H9 (cell line): ENCODE measurements around the gene MYT1. TPM values are rescaled to one million over a fixed set of nuclear protein-coding genes. Genes with fewer than 3 reads are reported as not detected.
A peak's percentile ranks its signal among the peaks of the same experiment; 100 is the strongest.

Experiments used
- DNase-seq: peaks from one replicate; pipeline ENCODE4 v3.0.0-alpha.2; 2017
- H2AFZ ChIP-seq: one replicate; pipeline ENCODE4 v1.6.1; 2013; ENCODE audit warnings: mild to moderate bottlenecking, low read length, control low read depth, moderate library complexity
- H2AK5ac ChIP-seq: 2 replicates; pipeline ENCODE4 v1.6.1; 2013; ENCODE audit warnings: low read length, control low read depth, mixed read lengths; ENCODE audit not compliant: insufficient read length
- H2BK120ac ChIP-seq: one replicate; pipeline ENCODE4 v1.6.1; 2013; ENCODE audit warnings: low read depth, mild to moderate bottlenecking, low read length, control low read depth, inconsistent platforms; ENCODE audit not compliant: poor library complexity, severe bottlenecking
- H2BK12ac ChIP-seq: 2 replicates; pipeline ENCODE4 v1.6.1; 2013; ENCODE audit warnings: low read length, control low read depth, mixed read lengths, low read depth; ENCODE audit not compliant: insufficient read length
- H2BK15ac ChIP-seq: 2 replicates; pipeline ENCODE4 v1.6.1; 2013; ENCODE audit warnings: low read depth, low read length, control low read depth
- H2BK20ac ChIP-seq: one replicate; pipeline ENCODE4 v1.6.1; 2013; ENCODE audit warnings: low read depth, mild to moderate bottlenecking, low read length, control low read depth, inconsistent platforms; ENCODE audit not compliant: poor library complexity, severe bottlenecking
- H2BK5ac ChIP-seq: 2 replicates; pipeline ENCODE4 v1.6.1; 2013; ENCODE audit warnings: low read length, control low read depth, mixed read lengths; ENCODE audit not compliant: insufficient read length
- H3K14ac ChIP-seq: 2 replicates; pipeline ENCODE4 v1.6.1; 2013; ENCODE audit warnings: low read length, control low read depth; ENCODE audit not compliant: insufficient read depth
- H3K18ac ChIP-seq: 2 replicates; pipeline ENCODE4 v1.6.1; 2013; ENCODE audit warnings: low read depth, mild to moderate bottlenecking, mixed read lengths, low read length, control low read depth; ENCODE audit not compliant: insufficient read length
- H3K23ac ChIP-seq: 2 replicates; pipeline ENCODE4 v1.6.1; 2013; ENCODE audit warnings: low read length, control low read depth, mixed read lengths, low read depth; ENCODE audit not compliant: insufficient read length
- H3K23me2 ChIP-seq: 2 replicates; pipeline ENCODE4 v1.6.1; 2013; ENCODE audit warnings: low read depth, mild to moderate bottlenecking, mixed read lengths, low read length, control low read depth; ENCODE audit not compliant: insufficient read length, poor library complexity, severe bottlenecking
- H3K27ac ChIP-seq: 2 replicates; pipeline ENCODE4 v1.5.1; 2013; ENCODE audit warnings: low read length, control low read depth, mixed read lengths, low read depth; ENCODE audit not compliant: insufficient read length
- H3K27me3 ChIP-seq: 2 replicates; pipeline ENCODE4 v1.6.1; 2013; ENCODE audit warnings: low read length, control low read depth, inconsistent platforms; ENCODE audit not compliant: insufficient read depth
- H3K4ac ChIP-seq: 2 replicates; pipeline ENCODE4 v1.6.1; 2013; ENCODE audit warnings: low read depth, mild to moderate bottlenecking, control low read depth, inconsistent platforms, low read length, moderate library complexity
- H3K4me1 ChIP-seq: 2 replicates; pipeline ENCODE4 v1.6.1; 2013; ENCODE audit warnings: low read length, control low read depth, inconsistent platforms; ENCODE audit not compliant: insufficient read depth
- H3K4me2 ChIP-seq: 2 replicates; pipeline ENCODE4 v1.6.1; 2013; ENCODE audit warnings: low read length, control low read depth, mixed read lengths; ENCODE audit not compliant: insufficient read length, insufficient read depth
- H3K56ac ChIP-seq: 2 replicates; pipeline ENCODE4 v1.6.1; 2013; ENCODE audit warnings: low read depth, mild to moderate bottlenecking, mixed read lengths, low read length, control low read depth; ENCODE audit not compliant: insufficient read length
- H3K79me1 ChIP-seq: 2 replicates; pipeline ENCODE4 v1.6.1; 2013; ENCODE audit warnings: low read depth, mild to moderate bottlenecking, moderate library complexity, low read length, control low read depth, inconsistent platforms; ENCODE audit not compliant: insufficient read depth, poor library complexity, severe bottlenecking
- H3K79me2 ChIP-seq: 2 replicates; pipeline ENCODE4 v1.6.1; 2013; ENCODE audit warnings: low read length, control low read depth, inconsistent platforms; ENCODE audit not compliant: insufficient read depth
- H3K9ac ChIP-seq: 2 replicates; pipeline ENCODE4 v1.6.1; 2013; ENCODE audit warnings: low read length, control low read depth, mixed read lengths; ENCODE audit not compliant: insufficient read length; ENCODE audit errors: extremely low read depth
- H3K9me3 ChIP-seq: one replicate; pipeline ENCODE4 v1.6.1; 2013; ENCODE audit warnings: low read depth, low read length, inconsistent platforms; ENCODE audit not compliant: control insufficient read depth
- H3T11ph ChIP-seq: one replicate; pipeline ENCODE4 v1.6.1; 2013; ENCODE audit warnings: mild to moderate bottlenecking, low read length, control low read depth, inconsistent platforms
- H4K20me1 ChIP-seq: one replicate; pipeline ENCODE4 v1.6.1; 2013; ENCODE audit not compliant: control insufficient read depth, insufficient read length, insufficient read depth
- H4K5ac ChIP-seq: 2 replicates; pipeline ENCODE4 v1.6.1; 2013; ENCODE audit warnings: low read depth, mild to moderate bottlenecking, mixed read lengths, low read length, control low read depth; ENCODE audit not compliant: insufficient read length
- H4K8ac ChIP-seq: replicated peaks from 2 replicates; pipeline ENCODE4 v1.6.1; 2013; ENCODE audit warnings: low read length, control low read depth, mixed read lengths, low read depth; ENCODE audit not compliant: insufficient read length
- H4K91ac ChIP-seq: 2 replicates; pipeline ENCODE4 v1.6.1; 2013; ENCODE audit warnings: low read depth, mild to moderate bottlenecking, moderate library complexity, mixed read lengths, low read length, control low read depth; ENCODE audit not compliant: insufficient read length
- H3K27ac Mint-ChIP-seq, 3 experiments: 2 replicates in 2 of 3; 3 replicates in 1 of 3; pipeline ENCODE4 v1.8.0; 2020 to 2021; ENCODE audit warnings: mixed read lengths in 3 of 3, mild to moderate bottlenecking in 1 of 3, moderate library complexity in 1 of 3
- H3K27me3 Mint-ChIP-seq: 2 replicates; pipeline ENCODE4 v1.8.0; 2021; ENCODE audit warnings: low read depth, mild to moderate bottlenecking, moderate library complexity, mixed read lengths
- H3K36me3 Mint-ChIP-seq, 3 experiments: 2 replicates in 2 of 3; 3 replicates in 1 of 3; pipeline ENCODE4 v1.8.0; 2020 to 2021; ENCODE audit warnings: low read depth in 3 of 3, mixed read lengths in 3 of 3; ENCODE audit not compliant: insufficient read depth in 1 of 3
- H3K4me1 Mint-ChIP-seq, 2 experiments: 2 replicates each; pipeline ENCODE4 v1.8.0; 2020; ENCODE audit warnings: mixed read lengths in 2 of 2
- H3K4me3 Mint-ChIP-seq, 2 experiments: 2 replicates in 1 of 2; 3 replicates in 1 of 2; pipeline ENCODE4 v1.8.0; 2020 to 2021; ENCODE audit warnings: mild to moderate bottlenecking in 2 of 2, mixed read lengths in 2 of 2, moderate library complexity in 1 of 2
- H3K9me3 Mint-ChIP-seq, 2 experiments: 2 replicates in 1 of 2; 3 replicates in 1 of 2; pipeline ENCODE4 v1.8.0; 2020; ENCODE audit warnings: mild to moderate bottlenecking in 2 of 2, mixed read lengths in 2 of 2, moderate library complexity in 1 of 2
- CTCF ChIP-seq: fragments of 200-600 bp; sonication (generic); conservative IDR thresholded peaks from 3 replicates; pipeline ENCODE4 v1.8.0; 2021; ENCODE audit warnings: antibody characterized with exemption, mild to moderate bottlenecking
- WGBS: extraction: QIAGEN DNeasy Blood & Tissue Kit; methylation state at CpG from one replicate; pipeline ENCODE4 v1.1.7; 2013; ENCODE audit warnings: missing lambda C conversion rate, low lambda C conversion rate, mixed read lengths; ENCODE audit not compliant: insufficient read length; ENCODE audit errors: extremely low coverage; 5-methylcytosine and 5-hydroxymethylcytosine counted together
- total RNA-seq: library from RNA; stranded (reverse); gene quantifications from 2 replicates; pipeline ENCODE4 v1.2.1, GENCODE V29; 2021

The MYT1 gene
- total RNA-seq, 1 experiment from 2014 or later, result 0.79 TPM

- Histone ChIP-seq H3K14ac (peak overlapping the region; percentile 31), H3K27ac (no peak overlapping the region), H3T11ph (no peak overlapping the region), H3K23me2 (no peaks in the 10 kb centered on the region), H4K91ac (no peak overlapping the region), H2BK20ac (no peak overlapping the region), H2AFZ (no peak overlapping the region), H3K23ac (no peak overlapping the region), H2BK15ac (no peak overlapping the region), H2BK5ac (no peak overlapping the region), H3K4me2 (no peak overlapping the region), H3K79me2 (no peaks in the 10 kb centered on the region), H4K5ac (no peak overlapping the region), H4K20me1 (no peaks in the 10 kb centered on the region), H2AK5ac (no peak overlapping the region), H2BK12ac (no peak overlapping the region), H3K4ac (no peak overlapping the region), H3K9ac (no peak overlapping the region), H3K9me3 (no peaks in the 10 kb centered on the region), H3K18ac (peak overlapping the region; percentile 35), H3K79me1 (no peaks in the 10 kb centered on the region), H3K4me1 (no peaks in the 10 kb centered on the region), H2BK120ac (no peak overlapping the region), H3K56ac (no peak overlapping the region), H4K8ac (no peak overlapping the region), H3K27me3 (no peaks in the 10 kb centered on the region)
- Mint-ChIP-seq H3K4me3 (no peak overlapping the region), H3K4me1 (peaks cover 15 to 36% of the 10 kb centered on the region in 2 experiments), H3K27ac (no peak overlapping the region; a peak in 1 of 7 replicates), H3K36me3 (peaks cover 0 to 5% (median 2%) of the 10 kb centered on the region in 3 experiments; a peak in 4 of 7 replicates), H3K27me3 (peaks cover 1% of the 10 kb centered on the region), H3K9me3 (peaks cover 7% of the 10 kb centered on the region in 2 experiments)
- no peak for DNase-seq
- WGBS, result no CpG with 5 or more reads among the region's 21 CpGs
- TF ChIP-seq CTCF, result no peak
These were observed 24.8 kb upstream of the MYT1 start for GRCh38 chr20:64139199-64140060.
